ENCODE measurements around the gene HSBP1.

HSBP1 gene

DNA sequence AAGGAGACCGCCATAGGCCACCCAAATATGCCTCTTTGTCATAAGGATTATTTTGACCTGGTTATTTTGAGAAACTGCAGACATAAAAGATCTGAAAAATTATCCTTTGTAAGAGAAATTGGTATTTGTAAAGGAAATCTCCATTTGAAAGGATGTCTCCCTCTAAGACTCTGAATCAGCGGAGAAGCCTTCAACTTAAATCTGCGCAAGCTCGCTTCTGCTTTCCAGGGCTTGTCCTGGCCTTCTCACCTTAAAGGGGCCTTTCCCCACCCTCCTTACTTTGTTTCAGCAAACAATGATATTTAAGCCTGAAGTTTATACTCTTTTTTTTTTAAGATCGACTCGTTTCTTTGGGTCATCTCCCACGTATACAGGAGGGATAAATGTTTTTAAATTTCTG is 34.5 kb downstream of the HSBP1 start:
- TF ChIP-seq, protein P1, sequence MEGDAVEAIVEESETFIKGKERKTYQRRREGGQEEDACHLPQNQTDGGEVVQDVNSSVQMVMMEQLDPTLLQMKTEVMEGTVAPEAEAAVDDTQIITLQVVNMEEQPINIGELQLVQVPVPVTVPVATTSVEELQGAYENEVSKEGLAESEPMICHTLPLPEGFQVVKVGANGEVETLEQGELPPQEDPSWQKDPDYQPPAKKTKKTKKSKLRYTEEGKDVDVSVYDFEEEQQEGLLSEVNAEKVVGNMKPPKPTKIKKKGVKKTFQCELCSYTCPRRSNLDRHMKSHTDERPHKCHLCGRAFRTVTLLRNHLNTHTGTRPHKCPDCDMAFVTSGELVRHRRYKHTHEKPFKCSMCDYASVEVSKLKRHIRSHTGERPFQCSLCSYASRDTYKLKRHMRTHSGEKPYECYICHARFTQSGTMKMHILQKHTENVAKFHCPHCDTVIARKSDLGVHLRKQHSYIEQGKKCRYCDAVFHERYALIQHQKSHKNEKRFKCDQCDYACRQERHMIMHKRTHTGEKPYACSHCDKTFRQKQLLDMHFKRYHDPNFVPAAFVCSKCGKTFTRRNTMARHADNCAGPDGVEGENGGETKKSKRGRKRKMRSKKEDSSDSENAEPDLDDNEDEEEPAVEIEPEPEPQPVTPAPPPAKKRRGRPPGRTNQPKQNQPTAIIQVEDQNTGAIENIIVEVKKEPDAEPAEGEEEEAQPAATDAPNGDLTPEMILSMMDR (IDR thresholded peaks at IDR 0.05; ENCODE audit: low read depth, low read length, missing control alignments), result no peak
- Histone ChIP-seq H3K36me3 (replicated peaks) (no peaks in the 10 kb centered on the region), H3K27ac (no peak overlapping the region), H3K27me3 (replicated peaks) (no peaks in the 10 kb centered on the region), H3K4me3 (ENCODE audit: low read depth, low read length) (no peak overlapping the region)
- DNase-seq, result no peak
- in situ Hi-C loops (cut with HindIII; ENCODE audit: low pct_ligation_motif_present, low sequenced_read_pairs), result no loop called here

DNA sequence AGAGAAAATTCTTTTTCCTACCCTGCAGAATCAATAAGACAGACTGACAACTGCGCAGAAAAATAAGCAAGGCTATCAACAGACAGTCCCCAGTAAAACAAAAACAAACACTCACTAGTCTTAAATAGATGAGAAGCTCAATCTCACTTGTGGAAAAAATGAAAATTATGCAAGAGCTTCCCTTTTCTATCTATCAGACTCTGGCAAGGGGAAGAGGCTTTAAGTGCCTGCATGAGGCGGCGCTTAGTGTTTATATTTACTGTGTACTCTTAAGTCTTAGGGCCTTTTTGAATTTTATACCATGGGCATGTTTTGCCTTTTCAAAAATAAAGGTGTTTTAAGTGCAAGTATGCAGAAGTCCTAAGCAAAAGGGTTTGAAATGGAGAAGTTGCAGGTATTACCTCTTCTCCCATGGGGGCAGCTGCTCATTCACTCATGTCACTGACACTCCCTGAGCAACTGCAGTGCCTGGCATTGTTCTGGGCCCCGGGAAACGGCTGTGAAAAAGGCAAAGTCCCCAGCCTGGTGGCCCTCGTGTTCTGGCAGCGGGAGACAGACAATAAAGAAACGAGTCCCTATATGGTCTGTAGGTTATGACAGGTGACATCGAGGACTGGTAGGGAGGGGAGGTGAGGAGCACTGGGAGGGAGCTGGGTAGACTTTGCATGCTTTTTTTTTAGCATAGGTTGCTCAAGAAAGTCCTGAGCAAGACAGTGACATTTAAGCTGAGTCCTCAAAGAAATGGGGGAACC is 35.2 kb downstream of the HSBP1 start:
- in situ Hi-C loops (cut with HindIII; ENCODE audit: low pct_ligation_motif_present, low sequenced_read_pairs), result no loop called here

DNA sequence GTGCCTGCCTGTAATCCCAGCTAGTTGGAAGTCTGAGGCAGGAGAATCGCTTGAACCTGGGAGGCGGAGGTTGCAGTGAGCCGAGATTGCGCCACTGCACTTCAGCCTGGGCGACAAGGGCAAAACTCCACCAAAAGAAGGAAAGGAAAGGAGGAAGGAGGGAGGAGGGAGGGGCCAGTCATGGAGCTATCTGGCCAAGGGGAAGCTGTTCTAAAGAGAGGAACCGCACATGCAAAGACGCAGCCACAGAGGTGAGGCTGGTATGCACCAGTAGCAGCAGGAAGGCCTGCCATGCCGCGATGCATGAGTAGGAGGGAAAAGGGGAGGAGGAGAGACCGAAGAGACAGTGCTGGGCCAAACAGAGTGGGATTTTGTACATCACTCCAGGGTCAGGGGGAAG is 35.9 kb downstream of the HSBP1 start:
- Histone ChIP-seq H3K4me3 (ENCODE audit: low read depth, low read length) (no peak overlapping the region), H3K27me3 (replicated peaks) (no peaks in the 10 kb centered on the region), H3K27ac (no peak overlapping the region), H3K36me3 (replicated peaks) (no peaks in the 10 kb centered on the region)
- TF ChIP-seq, protein P1 (IDR thresholded peaks at IDR 0.05; ENCODE audit: low read depth, low read length, missing control alignments), result no peak
- DNase-seq, result no peak
- in situ Hi-C loops (cut with HindIII; ENCODE audit: low pct_ligation_motif_present, low sequenced_read_pairs), result no loop called here

More for the DNA sequence above, 35.2 kb downstream of the HSBP1 start:
- TF ChIP-seq, protein P1 (IDR thresholded peaks at IDR 0.05; ENCODE audit: low read depth, low read length, missing control alignments), result no peak
- no peak overlapping the region for H3K27ac ChIP-seq
- no peaks in the 10 kb centered on the region for H3K36me3 ChIP-seq (replicated peaks)
- no peak overlapping the region for H3K4me3 ChIP-seq (ENCODE audit: low read depth, low read length)
- H3K27me3 ChIP-seq (replicated peaks), result no peaks in the 10 kb centered on the region
- no peak for DNase-seq

- Histone ChIP-seq H3K36me3 (replicated peaks) (no peaks in the 10 kb centered on the region), H3K4me3 (ENCODE audit: low read depth, low read length) (no peak overlapping the region), H3K27ac (no peak overlapping the region), H3K27me3 (replicated peaks) (no peaks in the 10 kb centered on the region)
- no peak for DNase-seq
- in situ Hi-C loops (cut with HindIII; ENCODE audit: low pct_ligation_motif_present, low sequenced_read_pairs), result no loop called here
- TF ChIP-seq, protein P1 (IDR thresholded peaks at IDR 0.05; ENCODE audit: low read depth, low read length, missing control alignments), result no peak
Observed at GRCh38 chr16:83845263-83845662, 37.5 kb downstream of the HSBP1 start.

- H3K27me3 ChIP-seq (replicated peaks), result no peaks in the 10 kb centered on the region
- in situ Hi-C loops (cut with HindIII; ENCODE audit: low pct_ligation_motif_present, low sequenced_read_pairs), result no loop called here
- no peaks in the 10 kb centered on the region for H3K36me3 ChIP-seq (replicated peaks)
- H3K27ac ChIP-seq, result no peak overlapping the region
- no peak for DNase-seq
- TF ChIP-seq, protein P1 (IDR thresholded peaks at IDR 0.05; ENCODE audit: low read depth, low read length, missing control alignments), result no peak
- H3K4me3 ChIP-seq (ENCODE audit: low read depth, low read length), result no peak overlapping the region
Observed at GRCh38 chr16:83847371-83848225, 39.8 kb downstream of the HSBP1 start.
